Chondrocyte (in vitro differentiated cells): ENCODE data around the gene RGS11. TPM values are rescaled to one million over a fixed set of nuclear protein-coding genes. Genes with fewer than 3 reads are reported as not detected.

Experiments
- DNase-seq: peaks from one replicate; pipeline ENCODE4 v3.0.0; 2021; ENCODE audit warnings: mixed read lengths, low spot score
- H3K27ac Mint-ChIP-seq: one replicate; pipeline ENCODE4 v1.8.0; 2021; ENCODE audit warnings: mild to moderate bottlenecking, moderate library complexity, mixed read lengths; ENCODE audit not compliant: unreplicated experiment
- H3K27me3 Mint-ChIP-seq: 2 replicates; pipeline ENCODE4 v1.8.0; 2021; ENCODE audit warnings: low read depth, mixed read lengths
- H3K36me3 Mint-ChIP-seq: 2 replicates; pipeline ENCODE4 v1.8.0; 2021; ENCODE audit warnings: low read depth, mixed read lengths
- H3K4me1 Mint-ChIP-seq: 2 replicates; pipeline ENCODE4 v1.8.0; 2021; ENCODE audit warnings: low read depth, mild to moderate bottlenecking, mixed read lengths
- H3K4me3 Mint-ChIP-seq: one replicate; pipeline ENCODE4 v1.8.0; 2021; ENCODE audit warnings: mild to moderate bottlenecking, moderate library complexity, mixed read lengths; ENCODE audit not compliant: unreplicated experiment
- H3K9me3 Mint-ChIP-seq: 2 replicates; pipeline ENCODE4 v1.8.0; 2021; ENCODE audit warnings: low read depth, mixed read lengths
- CTCF ChIP-seq: fragments of 200-600 bp; sonication (generic); IDR thresholded peaks from 2 replicates; pipeline ENCODE4 v1.5.0; 2021; ENCODE audit warnings: antibody characterized with exemption, mild to moderate bottlenecking, moderate library complexity
- total RNA-seq: library from RNA; stranded (reverse); gene quantifications from 3 replicates; pipeline ENCODE4 v1.2.1, GENCODE V29; 2021

The RGS11 gene
- total RNA-seq, 1 donor from 2014 or later = 21.0 TPM

GRCh38 chr16:279531-279930, 3.8 kb upstream of the RGS11 start:
- Mint-ChIP-seq H3K27me3 (no peaks in the 10 kb centered on the region), H3K27ac (no peak overlapping the region), H3K36me3 (no peaks in the 10 kb centered on the region), H3K9me3 (no peaks in the 10 kb centered on the region), H3K4me1 (peaks cover 5% of the 10 kb centered on the region), H3K4me3 (peak overlapping the region; percentile 23)
- no peak for DNase-seq
- TF ChIP-seq CTCF = no peak

GRCh38 chr16:278863-279366, 3.2 kb upstream of the RGS11 start:
- no peak for DNase-seq
- H3K36me3 Mint-ChIP-seq = no peaks in the 10 kb centered on the region
- no peak overlapping the region for H3K27ac Mint-ChIP-seq
- H3K9me3 Mint-ChIP-seq = no peaks in the 10 kb centered on the region
- no peak overlapping the region for H3K4me3 Mint-ChIP-seq
- peaks cover 5% of the 10 kb centered on the region for H3K4me1 Mint-ChIP-seq
- no peak for TF ChIP-seq CTCF
- H3K27me3 Mint-ChIP-seq = no peaks in the 10 kb centered on the region

GRCh38 chr16:276426-277077, 808 bp upstream of the RGS11 start:
- no peaks in the 10 kb centered on the region for H3K36me3 Mint-ChIP-seq
- H3K27me3 Mint-ChIP-seq = no peaks in the 10 kb centered on the region
- peaks cover 5% of the 10 kb centered on the region for H3K4me1 Mint-ChIP-seq
- no peaks in the 10 kb centered on the region for H3K9me3 Mint-ChIP-seq
- peak overlapping the region; percentile 70 for H3K4me3 Mint-ChIP-seq
- no peak overlapping the region for H3K27ac Mint-ChIP-seq
- TF ChIP-seq CTCF = no peak
- DNase-seq = no peak

GRCh38 chr16:275041-275641, 603 bp downstream of the RGS11 start:
- no peak for TF ChIP-seq CTCF
- DNase-seq = no peak
- Mint-ChIP-seq H3K9me3 (no peaks in the 10 kb centered on the region), H3K4me1 (peaks cover 5% of the 10 kb centered on the region), H3K36me3 (no peaks in the 10 kb centered on the region), H3K4me3 (peak overlapping the region; percentile 66), H3K27me3 (no peaks in the 10 kb centered on the region), H3K27ac (no peak overlapping the region)

GRCh38 chr16:273547-274421, 2.0 kb downstream of the RGS11 start:
- no peak overlapping the region for H3K27ac Mint-ChIP-seq
- H3K4me1 Mint-ChIP-seq = peaks cover 5% of the 10 kb centered on the region
- H3K27me3 Mint-ChIP-seq = no peaks in the 10 kb centered on the region
- H3K4me3 Mint-ChIP-seq = no peak overlapping the region
- H3K36me3 Mint-ChIP-seq = no peaks in the 10 kb centered on the region
- no peak for DNase-seq
- TF ChIP-seq CTCF = no peak
- no peaks in the 10 kb centered on the region for H3K9me3 Mint-ChIP-seq
